Liver (tissue), 9 donors: ENCODE measurements around the gene MSGN1. TPM values are rescaled to one million over a fixed set of nuclear protein-coding genes. Genes with fewer than 3 reads are reported as not detected.

Experiments used
- DNase-seq: peaks from one replicate; pipeline ENCODE4 v3.0.0-alpha.2; 2017; ENCODE audit warnings: low spot score
- H3K27ac ChIP-seq, 2 donors: one replicate each; pipeline ENCODE4 v1.7.0; 2013; ENCODE audit warnings: inconsistent platforms in 2 of 2, low read length in 2 of 2, control low read depth in 1 of 2, low read depth in 1 of 2, mild to moderate bottlenecking in 1 of 2
- H3K27me3 ChIP-seq, 4 donors: one replicate each; pipeline versions ENCODE4 v1.6.1 to v1.7.0; 2013; ENCODE audit warnings: low read length in 3 of 4, inconsistent platforms in 1 of 4, mild to moderate bottlenecking in 1 of 4, moderate library complexity in 1 of 4; ENCODE audit not compliant: control insufficient read depth in 4 of 4, insufficient read depth in 4 of 4
- H3K36me3 ChIP-seq, 4 donors: one replicate each; pipeline versions ENCODE4 v1.6.1 to v1.7.0; 2013; ENCODE audit warnings: low read length in 3 of 4, mild to moderate bottlenecking in 3 of 4, low read depth in 1 of 4, moderate library complexity in 1 of 4; ENCODE audit not compliant: control insufficient read depth in 4 of 4, insufficient read depth in 3 of 4
- H3K4me1 ChIP-seq, 4 donors: one replicate each; pipeline versions ENCODE4 v1.6.1 to v1.7.0; 2013; ENCODE audit warnings: low read length in 3 of 4, mild to moderate bottlenecking in 3 of 4, moderate library complexity in 1 of 4; ENCODE audit not compliant: control insufficient read depth in 4 of 4, insufficient read depth in 4 of 4
- H3K4me3 ChIP-seq, 3 donors: one replicate each; pipeline versions ENCODE4 v1.6.1 to v1.7.0; 2013; ENCODE audit warnings: low read length in 3 of 3, control low read depth in 1 of 3, low read depth in 1 of 3, mild to moderate bottlenecking in 1 of 3
- H3K9ac ChIP-seq, 2 donors: one replicate each; pipeline ENCODE4 v1.7.0; 2013; ENCODE audit warnings: low read length in 2 of 2, mild to moderate bottlenecking in 2 of 2, moderate library complexity in 2 of 2, control low read depth in 1 of 2, low read depth in 1 of 2
- H3K9me3 ChIP-seq, 4 donors: one replicate each; pipeline versions ENCODE4 v1.6.1 to v1.7.0; 2013; ENCODE audit warnings: low read length in 3 of 4; ENCODE audit not compliant: control insufficient read depth in 4 of 4
- ATF3 ChIP-seq: IDR thresholded peaks from 2 replicates; pipeline ENCODE4 v1.6.1; 2016; ENCODE audit warnings: antibody characterized with exemption
- CTCF ChIP-seq: fragments of 150-350 bp; IDR thresholded peaks from 2 replicates; pipeline ENCODE4 v1.5.1; 2017; ENCODE audit warnings: improper control_type of control experiment, low read depth, low read length; ENCODE audit not compliant: missing input control
- EGR1 ChIP-seq, 2 donors: IDR thresholded peaks; 2 replicates each; pipeline ENCODE4 v1.6.1; 2016 to 2018; ENCODE audit warnings: antibody characterized with exemption in 2 of 2, low read depth in 2 of 2
- FOXA1 ChIP-seq: IDR thresholded peaks from 2 replicates; pipeline ENCODE4 v1.6.1; 2016; ENCODE audit warnings: antibody characterized with exemption
- FOXA2 ChIP-seq: IDR thresholded peaks from 2 replicates; pipeline ENCODE4 v1.6.1; 2016; ENCODE audit warnings: antibody characterized with exemption
- GABPA ChIP-seq, 2 donors: IDR thresholded peaks in 1 of 2; conservative IDR thresholded peaks in 1 of 2; 2 replicates each; pipeline ENCODE4 v1.6.1; 2016; ENCODE audit warnings: antibody characterized with exemption in 2 of 2, mild to moderate bottlenecking in 1 of 2, moderate library complexity in 1 of 2
- HNF4A ChIP-seq, 2 donors: conservative IDR thresholded peaks; 2 replicates each; pipeline ENCODE4 v1.6.1; 2016; ENCODE audit warnings: antibody characterized with exemption in 2 of 2, mild to moderate bottlenecking in 2 of 2
- HNF4G ChIP-seq: IDR thresholded peaks from 2 replicates; pipeline ENCODE4 v1.6.1; 2016; ENCODE audit warnings: antibody characterized with exemption
- JUND ChIP-seq, 2 donors: IDR thresholded peaks; 2 replicates each; pipeline ENCODE4 v1.6.1; 2016; ENCODE audit warnings: antibody characterized with exemption in 2 of 2
- MAX ChIP-seq: IDR thresholded peaks from 2 replicates; pipeline ENCODE4 v1.6.1; 2016; ENCODE audit warnings: antibody characterized with exemption
- NR2F2 ChIP-seq: IDR thresholded peaks from 2 replicates; pipeline ENCODE4 v1.6.1; 2016; ENCODE audit warnings: antibody characterized with exemption
- RAD21 ChIP-seq, 2 donors: IDR thresholded peaks; 2 replicates each; pipeline ENCODE4 v1.6.1; 2016; ENCODE audit warnings: antibody characterized with exemption in 2 of 2, mild to moderate bottlenecking in 2 of 2
- REST ChIP-seq: IDR thresholded peaks from 2 replicates; pipeline ENCODE4 v1.6.1; 2016; ENCODE audit warnings: antibody characterized with exemption, mild to moderate bottlenecking
- RXRA ChIP-seq, 2 donors: IDR thresholded peaks; 2 replicates each; pipeline ENCODE4 v1.6.1; 2017 to 2018; ENCODE audit warnings: antibody characterized with exemption in 2 of 2, mild to moderate bottlenecking in 1 of 2
- TAF1 ChIP-seq: conservative IDR thresholded peaks from 2 replicates; pipeline ENCODE4 v1.6.1; 2016; ENCODE audit warnings: antibody characterized with exemption, mild to moderate bottlenecking
- YY1 ChIP-seq: IDR thresholded peaks from 2 replicates; pipeline ENCODE4 v1.6.1; 2016; ENCODE audit warnings: antibody characterized with exemption, mild to moderate bottlenecking
- ZBTB33 ChIP-seq: IDR thresholded peaks from 2 replicates; pipeline ENCODE4 v1.6.1; 2016; ENCODE audit warnings: antibody characterized with exemption
- WGBS: extraction: QIAGEN DNeasy Blood & Tissue Kit; methylation state at CpG from one replicate; pipeline ENCODE4 v1.1.7; 2013; 5-methylcytosine and 5-hydroxymethylcytosine counted together
- polyA plus RNA-seq, 2 donors: library from polyadenylated mRNA; stranded (reverse) in 1 of 2; unstranded in 1 of 2; fragments of 200-250 nt in 1 of 2; fragments of >200 nt in 1 of 2; fragmentation: Nextera tagmentation in 1 of 2; extraction: Ambion mirVana in 1 of 2; gene quantifications; one replicate each; pipeline versions ENCODE4 v1.2.1 to v1.2.3, GENCODE V29; 2013 to 2015
- total RNA-seq, 2 donors: library from RNA; depleted of rRNA; stranded (reverse); fragments of >200 nt; gene quantifications; one replicate each; pipeline ENCODE4 v1.2.3, GENCODE V29; 2014
- donor health status: healthy.
- donor health status: healthy.
- donor health status: healthy.
- donor health status: healthy.
- donor health status: healthy.

MSGN1 gene
- total and polyA plus RNA-seq, 4 donors, result not detected

GRCh38 chr2:17786727-17787126 lies 29.5 kb upstream of the MSGN1 start (continued):
- TF ChIP-seq REST (no peak), HNF4G (no peak)

- TF ChIP-seq FOXA2 (no peak), NR2F2 (no peak), HNF4A (conservative IDR thresholded peaks at IDR 0.05) (no peak), RAD21 (IDR thresholded peaks at IDR 0.05) (no peak), EGR1 (IDR thresholded peaks at IDR 0.05; ENCODE audit: low read depth in 2 of 2) (no peak), ZBTB33 (no peak), RXRA (IDR thresholded peaks at IDR 0.05) (no peak), HNF4G (no peak), GABPA (IDR thresholded peaks at IDR 0.05 in 1 of 2, conservative IDR thresholded peaks at IDR 0.05 in 1 of 2) (no peak), FOXA1 (no peak), TAF1 (no peak), JUND (IDR thresholded peaks at IDR 0.05) (no peak), MAX (no peak), ATF3 (no peak), CTCF (no peak), REST (no peak), YY1 (no peak)
- no peak for DNase-seq
- WGBS, result 66% methylated on average over 4 of the region's 4 CpGs
- H3K27ac ChIP-seq, result no peak overlapping the region
- no peaks in the 10 kb centered on the region for H3K9me3 ChIP-seq
- no peak overlapping the region for H3K9ac ChIP-seq
- no peak overlapping the region for H3K4me3 ChIP-seq
- no peaks in the 10 kb centered on the region for H3K27me3 ChIP-seq
- H3K4me1 ChIP-seq, result no peaks in the 10 kb centered on the region
- peaks cover 0 to 2% (median 0%) of the 10 kb centered on the region in 4 donors for H3K36me3 ChIP-seq
These were observed 27.5 kb upstream of the MSGN1 start for GRCh38 chr2:17788773-17789172.
